HG03139 (cell line): ENCODE results near the gene MRLN.
"Not testable (repeated sequence)": the region's sequence is repeated elsewhere in the genome, so short reads cannot be mapped to it uniquely, and the experiment has no call there.

Source experiments
- ATAC-seq: cut with Tn5 transposase; IDR thresholded peaks from one replicate; pipeline ENCODE4 v1.9.1; 2021; ENCODE audit not compliant: unreplicated experiment

The MRLN gene

DNA sequence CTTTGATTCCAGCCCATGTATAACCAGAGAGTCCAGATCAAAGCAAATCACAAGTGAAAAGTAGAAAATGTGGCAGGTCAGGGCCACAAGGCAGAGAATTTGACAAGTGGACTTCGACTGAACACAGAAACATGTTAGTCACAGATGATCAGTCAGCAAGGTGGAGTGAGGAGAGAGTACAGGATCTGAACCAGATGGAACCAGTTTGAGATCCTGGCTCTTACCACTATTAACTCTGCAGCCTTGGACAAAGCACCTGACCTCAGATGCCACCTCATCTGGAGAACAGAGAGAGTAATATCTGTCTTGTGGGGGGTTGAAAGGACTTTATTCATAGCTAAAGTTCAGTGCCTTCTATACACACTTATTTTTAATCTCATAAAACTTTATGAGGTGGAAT is 4.4 kb downstream of the MRLN start:
- ATAC-seq = no peak

DNA sequence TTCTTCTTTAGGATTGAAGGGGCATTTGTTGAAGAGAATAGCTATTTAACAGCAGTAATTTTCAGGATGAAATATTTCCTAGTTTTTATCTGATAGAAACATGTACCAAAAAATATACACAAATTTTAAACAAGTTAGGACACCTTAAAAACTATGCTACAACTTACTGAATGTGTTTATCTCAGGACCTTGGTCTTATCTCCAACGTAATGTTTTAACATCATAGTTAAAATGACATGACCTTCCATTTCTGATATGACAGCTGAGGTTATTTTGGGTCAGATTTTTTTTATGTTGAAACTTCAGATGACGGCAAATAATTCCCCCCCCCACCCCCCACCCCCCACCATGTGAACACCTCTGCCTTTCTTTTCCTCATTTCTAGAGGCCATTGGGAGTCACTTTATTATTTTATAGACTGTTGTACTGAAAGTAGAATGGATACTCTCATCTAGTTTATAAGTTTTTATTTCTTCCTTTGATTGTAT is 8.0 kb downstream of the MRLN start:
- no peak for ATAC-seq

DNA sequence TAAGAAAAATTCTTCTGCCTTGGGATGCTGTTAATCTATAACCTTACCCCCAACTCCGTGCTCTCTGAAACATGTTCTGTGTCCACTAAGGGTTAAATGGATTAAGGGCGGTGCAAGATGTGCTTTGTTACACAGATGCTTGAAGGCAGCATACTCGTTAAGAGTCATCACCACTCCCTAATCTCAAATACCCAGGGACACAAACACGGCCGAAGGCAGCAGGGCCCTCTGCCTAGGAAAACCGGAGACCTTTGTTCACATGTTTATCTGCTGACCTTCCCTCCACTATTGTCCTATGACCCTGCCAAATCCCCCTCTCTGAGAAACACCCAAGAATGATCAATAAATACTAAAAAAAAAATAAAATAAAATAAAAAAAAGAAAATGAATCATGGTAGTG is 8.5 kb downstream of the MRLN start:
- ATAC-seq = not testable (repeated sequence)

DNA sequence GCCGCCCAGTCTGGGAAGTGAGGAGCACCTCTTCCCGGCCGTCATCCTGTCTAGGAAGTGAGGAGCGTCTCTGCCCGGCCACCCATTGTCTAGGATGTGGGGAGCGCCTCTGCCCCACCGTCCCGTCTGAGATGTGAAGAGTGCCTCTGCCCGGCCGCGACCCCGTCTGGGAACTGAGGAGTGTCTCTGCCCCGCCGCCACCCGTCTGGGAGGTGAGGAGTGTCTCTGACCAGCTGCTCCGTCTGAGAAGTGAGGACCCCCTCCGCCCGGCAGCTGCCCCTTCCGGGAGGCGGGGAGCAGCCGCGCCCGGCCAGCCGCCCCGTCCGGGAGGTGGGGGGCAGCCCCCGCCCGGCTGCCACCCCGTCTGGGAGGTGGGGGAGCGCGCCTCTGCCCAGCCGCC is 9.1 kb downstream of the MRLN start:
- ATAC-seq = not testable (repeated sequence)

DNA sequence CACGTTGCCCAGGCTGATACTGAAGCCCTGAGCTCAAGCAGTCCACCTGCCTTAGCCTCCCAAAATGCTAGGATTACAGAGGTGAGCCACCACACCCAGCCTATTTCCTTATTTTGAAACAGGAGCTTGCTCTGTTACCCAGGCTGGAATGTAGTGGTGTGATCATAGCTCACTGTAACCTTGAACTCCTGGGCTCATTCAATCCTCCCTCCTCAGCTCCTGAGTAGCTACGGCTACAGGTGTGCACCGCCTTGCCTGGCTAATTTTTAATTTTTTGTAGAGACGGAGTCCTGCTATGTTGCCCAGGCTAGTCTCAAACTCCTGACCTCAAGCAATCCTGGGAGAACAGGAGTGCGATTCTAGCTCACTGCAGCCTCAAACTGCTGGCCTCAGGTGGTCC is 11.7 kb downstream of the MRLN start:
- no peak for ATAC-seq

DNA sequence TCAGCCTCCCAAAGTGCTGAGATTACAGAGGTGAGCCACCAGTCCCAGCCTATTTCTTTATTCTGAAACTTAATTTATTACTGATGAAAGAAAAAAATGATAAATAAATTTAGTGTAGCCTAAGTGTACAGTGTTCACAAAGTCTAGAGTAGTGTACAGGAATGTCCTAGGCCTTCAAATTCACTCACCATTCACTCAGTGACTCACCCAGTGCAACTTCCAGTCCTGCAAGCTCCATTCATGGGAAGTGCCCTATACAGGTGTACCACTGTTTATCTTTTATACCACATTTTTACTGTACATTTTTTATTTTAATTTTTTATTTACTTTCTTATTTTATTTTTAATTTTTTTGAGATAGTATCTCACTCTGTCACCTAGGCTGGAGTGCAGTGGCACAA is 12.2 kb downstream of the MRLN start:
- ATAC-seq = no peak

DNA sequence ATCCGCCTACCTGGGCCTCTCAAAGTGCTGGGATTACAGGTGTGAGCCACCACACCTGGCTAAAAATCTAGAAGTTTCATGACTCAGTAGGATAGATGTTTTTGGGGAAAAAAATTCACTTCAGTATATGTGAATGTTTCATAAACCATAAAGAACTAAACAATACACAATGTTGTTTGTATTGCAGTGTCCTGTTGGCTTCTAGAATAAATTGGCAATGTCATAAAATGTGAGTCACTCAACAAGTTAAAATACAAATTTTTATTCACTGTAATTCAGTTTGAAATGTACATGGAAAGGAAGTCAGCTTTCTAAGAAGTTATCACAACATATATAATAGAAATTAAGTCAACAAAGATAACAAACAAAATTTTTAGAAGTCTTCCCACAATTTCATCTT is 16.5 kb downstream of the MRLN start:
- ATAC-seq = no peak

DNA sequence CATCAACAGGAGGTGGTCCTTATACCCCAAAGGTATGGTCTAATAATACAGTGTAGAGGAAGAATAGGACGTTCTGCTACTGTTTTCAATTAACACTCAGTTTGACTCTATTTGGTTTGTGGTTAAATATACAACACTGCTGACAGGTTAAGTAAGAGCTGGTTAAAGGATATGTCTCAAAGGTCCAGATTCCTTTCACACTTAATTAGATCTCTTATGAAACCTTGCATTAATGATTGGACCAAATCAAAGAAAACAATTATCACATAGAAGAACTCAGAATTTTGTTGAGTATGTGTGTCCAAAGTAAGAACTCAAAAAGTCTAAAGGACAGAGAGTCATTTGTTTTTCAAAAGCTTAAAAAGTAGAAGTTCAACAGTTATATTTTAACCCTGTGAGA is 18.0 kb downstream of the MRLN start:
- ATAC-seq = no peak

DNA sequence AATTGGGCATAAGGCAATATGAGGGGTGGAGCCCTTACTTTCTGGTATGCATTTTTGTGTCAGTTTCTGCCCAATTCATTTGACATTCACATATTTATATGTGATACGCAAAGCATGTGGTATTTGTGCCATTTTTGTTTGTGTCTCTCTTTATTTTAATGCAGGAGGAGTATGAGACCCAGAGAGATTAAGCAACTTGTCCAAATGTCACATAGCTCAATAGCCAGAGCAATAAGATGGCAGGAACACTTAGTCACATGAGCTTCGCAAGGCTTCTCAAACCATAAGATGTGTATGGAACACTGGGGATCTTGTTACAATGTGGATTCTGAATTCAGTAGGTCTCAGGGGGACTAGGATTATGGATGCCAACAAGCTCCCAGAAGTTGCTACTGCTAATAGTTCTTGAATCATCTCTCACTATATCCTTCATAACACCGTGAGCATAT is 19.2 kb downstream of the MRLN start:
- ATAC-seq = no peak

DNA sequence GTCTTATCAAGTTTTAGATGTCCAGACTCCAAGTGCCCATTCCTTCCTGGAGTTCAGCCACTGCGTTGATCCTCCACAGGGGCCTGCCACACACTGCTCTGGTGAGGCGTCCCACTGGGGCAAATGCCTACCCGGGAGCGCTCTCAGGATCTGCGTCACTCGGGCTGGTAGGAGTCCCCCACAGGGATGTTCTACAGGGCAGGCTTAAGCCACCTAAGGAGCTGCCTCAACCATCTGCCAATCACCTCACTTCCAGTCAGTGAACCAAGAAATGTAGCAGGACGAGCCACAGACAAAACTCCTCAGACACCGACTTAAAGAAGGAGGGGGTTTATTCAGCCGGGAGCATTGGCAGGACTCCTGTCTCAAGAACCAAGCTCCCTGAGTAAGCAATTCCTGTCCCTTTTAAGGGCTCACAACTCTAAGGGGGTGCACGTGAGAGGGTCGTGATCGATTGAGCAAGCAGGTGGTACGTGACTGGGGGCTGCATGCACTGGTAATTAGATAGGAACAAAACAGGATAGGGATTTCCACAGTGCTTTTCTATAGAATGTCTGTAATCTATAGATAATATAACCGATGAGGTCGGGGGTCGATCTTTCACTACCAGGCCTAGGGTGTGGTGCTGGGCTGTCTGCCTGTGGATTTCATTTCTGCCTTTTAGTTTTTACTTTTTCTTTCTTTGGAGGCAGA is 19.8 kb downstream of the MRLN start:
- ATAC-seq = not testable (repeated sequence)

DNA sequence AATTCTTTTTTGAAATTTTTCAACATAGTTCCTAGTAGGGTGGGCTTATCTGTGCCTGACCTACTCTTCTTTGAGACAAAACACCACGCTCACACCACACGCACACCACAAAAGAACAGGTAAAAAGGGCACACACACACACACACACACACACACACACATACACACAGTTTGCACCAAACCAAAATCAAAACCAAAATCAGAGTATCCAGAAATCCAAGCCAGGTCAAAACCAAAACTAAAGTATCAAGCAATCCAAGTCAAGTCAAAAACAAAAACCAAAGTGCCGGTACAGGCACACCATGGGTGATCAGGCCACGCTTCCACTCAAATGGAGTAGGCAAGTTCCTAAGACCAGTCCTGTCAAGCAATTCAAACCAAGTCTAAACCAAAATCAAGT is 20.4 kb downstream of the MRLN start:
- ATAC-seq = not testable (repeated sequence)

DNA sequence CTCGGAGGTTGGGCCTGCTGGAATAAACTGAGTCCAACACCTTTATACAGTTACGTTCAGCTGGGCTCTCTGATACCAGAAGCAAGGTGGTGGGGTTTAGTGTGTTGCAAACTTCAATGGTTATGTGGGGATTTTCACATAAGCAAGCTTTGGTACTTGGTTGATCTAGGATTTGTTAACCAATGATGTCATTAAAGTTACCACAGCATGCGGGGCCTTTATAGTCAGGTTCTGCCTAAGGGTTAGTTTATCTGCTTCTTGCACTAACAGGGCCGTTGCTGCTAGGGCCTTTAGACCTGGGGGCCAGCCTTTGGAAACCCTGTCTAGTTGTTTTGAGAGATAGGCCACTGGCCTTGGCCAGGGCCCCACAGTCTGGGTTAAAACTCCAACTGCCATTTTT is 24.1 kb downstream of the MRLN start:
- ATAC-seq = not testable (repeated sequence)

DNA sequence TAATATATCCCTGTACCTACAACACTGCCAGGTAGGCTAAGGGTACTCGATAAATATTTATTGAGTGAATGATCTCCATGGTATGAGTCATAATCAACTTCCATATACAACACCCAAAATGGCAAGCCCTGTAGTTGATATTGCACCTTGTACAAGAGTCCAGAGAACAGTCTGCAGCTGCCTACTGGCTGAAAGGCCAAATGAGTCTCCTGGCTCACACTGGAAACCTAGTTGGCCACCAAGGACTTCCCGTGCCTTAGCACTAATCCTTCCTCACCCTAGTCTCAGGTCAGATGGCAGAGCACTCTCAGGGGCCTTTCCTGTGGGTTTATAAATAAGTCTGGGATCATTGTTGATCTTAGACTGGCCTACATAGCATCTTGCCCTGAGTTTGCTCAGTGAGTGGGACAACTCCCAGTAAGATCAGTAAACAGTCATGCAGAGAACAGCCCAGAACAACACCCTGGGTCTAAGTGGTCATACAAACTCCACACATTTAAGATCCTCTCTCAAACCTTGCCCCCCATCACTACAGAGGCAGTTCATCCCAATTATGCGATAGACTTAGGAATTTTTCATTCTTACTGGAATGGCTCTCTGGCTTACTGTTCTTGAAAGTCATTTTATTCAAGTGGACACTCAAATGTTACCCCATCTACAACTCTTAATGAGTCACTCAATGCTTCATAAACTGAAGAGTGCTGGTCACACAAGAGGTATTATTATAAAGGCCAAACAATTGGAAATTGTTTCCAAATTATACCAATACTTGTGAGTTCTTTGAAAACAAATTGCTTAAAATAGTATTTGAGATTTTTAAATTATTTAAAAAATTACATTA is 28.9 kb downstream of the MRLN start:
- ATAC-seq = no peak

DNA sequence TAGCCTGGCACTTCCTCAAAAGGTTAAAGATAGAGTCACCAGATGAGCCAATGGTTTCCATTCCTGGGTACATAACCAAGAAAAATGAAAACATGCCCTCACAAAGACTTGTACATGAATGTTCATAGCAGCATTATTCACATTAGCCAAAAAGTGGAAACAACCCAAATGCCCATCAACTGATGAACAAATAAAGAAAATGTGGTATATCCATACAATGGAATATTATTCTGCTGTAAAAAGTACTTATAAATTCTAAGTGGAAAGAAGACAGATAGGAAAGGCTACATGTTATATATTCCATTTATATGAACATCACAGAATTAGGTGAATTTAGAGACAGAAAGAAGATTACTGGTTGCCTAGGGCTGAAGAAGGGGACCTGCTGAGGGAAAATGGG is 32.9 kb downstream of the MRLN start:
- ATAC-seq = no peak

DNA sequence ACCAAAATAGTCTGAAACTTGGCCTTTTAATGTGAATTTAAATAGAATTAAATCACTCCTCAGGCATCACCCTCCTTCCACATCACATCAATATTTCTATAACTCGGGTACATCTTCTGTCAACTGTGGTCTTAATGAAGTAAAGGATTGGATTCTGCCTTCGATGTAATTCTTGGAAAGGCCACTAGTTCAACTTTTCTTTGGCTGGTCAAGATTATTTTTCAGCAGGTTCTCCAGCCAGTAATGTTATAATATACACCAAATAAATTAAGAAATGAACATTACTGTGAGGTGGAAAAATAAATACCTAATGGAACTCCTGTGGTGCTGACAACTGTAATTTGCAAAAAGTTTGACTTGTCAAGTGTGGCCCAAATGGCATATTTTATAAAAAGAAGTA is 33.9 kb downstream of the MRLN start:
- no peak for ATAC-seq

DNA sequence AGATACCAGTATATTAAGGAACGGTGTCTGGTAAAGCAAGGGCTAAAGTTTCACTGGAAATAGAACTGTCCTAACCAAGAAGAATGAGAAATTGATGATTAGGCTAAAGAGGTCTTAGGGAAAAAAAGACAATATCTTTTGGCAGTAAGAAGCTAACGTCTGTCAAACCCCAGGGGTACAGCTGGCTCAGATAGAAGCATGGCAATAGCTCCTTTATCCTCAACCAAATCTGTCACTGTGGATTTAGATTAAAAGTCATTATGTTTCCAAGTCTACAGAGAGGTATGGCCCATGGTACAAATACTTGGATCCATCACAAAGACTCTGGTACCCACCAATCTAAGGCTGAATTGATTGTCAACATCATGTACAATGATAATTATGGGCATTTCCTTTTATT is 35.0 kb downstream of the MRLN start:
- ATAC-seq = no peak

DNA sequence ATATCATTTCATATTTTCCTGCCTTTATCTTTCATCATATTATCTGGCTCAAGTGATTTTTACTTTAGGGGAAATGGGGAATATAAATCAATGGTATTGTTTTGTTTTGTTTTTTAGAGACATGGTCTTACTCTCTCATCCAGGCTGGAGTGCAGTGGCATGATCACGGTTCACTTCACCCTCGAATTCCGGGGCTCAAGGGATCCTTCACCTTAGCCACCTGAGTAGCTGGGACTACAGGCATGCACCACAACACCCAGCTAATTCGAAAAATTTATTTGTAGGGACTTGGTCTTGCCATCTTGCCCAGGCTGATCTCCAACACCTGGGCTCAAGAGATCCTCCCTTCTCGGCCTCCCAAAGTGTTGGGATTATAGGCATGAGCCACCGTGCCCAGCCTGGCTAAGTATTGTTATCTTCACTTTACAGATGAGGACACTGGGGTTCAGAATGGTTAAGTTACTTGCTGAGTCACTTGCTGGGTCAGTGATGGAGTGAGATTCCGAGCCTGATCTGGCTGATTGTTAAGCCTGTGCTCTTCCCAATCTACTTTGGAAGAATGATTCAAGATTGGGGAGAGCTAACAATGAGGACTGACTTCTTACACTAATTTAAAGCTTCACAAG is 39.9 kb downstream of the MRLN start:
- no peak for ATAC-seq

DNA sequence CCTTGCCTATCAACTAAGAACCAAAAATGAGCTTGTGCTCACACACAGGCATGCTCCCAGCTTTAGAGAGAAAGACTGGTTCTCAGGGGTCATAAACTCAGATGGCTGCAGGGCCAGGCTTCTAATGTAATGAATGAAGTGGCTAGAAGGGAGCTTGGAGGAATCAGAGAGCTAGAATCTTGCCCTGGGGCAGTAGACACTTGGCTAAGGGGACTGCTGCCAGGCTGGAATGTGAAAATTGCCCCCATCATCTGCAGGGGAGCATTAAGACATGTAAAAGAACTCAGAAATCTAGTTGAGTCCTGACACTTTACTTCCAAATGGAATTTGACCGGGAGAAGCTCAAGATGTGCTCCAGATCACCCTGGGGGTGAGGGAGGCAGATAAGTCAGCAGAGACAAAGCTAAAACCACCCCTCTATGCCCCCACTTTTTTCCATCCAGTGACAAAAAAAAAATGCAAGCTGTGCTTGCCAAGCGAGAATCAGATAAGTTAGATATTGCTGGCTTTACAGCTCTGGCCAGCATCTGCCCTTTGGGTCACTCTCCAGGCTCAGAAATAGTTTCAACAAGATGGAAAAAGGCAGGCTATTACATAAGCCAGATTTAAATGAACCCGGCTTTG is 41.3 kb downstream of the MRLN start:
- no peak for ATAC-seq

DNA sequence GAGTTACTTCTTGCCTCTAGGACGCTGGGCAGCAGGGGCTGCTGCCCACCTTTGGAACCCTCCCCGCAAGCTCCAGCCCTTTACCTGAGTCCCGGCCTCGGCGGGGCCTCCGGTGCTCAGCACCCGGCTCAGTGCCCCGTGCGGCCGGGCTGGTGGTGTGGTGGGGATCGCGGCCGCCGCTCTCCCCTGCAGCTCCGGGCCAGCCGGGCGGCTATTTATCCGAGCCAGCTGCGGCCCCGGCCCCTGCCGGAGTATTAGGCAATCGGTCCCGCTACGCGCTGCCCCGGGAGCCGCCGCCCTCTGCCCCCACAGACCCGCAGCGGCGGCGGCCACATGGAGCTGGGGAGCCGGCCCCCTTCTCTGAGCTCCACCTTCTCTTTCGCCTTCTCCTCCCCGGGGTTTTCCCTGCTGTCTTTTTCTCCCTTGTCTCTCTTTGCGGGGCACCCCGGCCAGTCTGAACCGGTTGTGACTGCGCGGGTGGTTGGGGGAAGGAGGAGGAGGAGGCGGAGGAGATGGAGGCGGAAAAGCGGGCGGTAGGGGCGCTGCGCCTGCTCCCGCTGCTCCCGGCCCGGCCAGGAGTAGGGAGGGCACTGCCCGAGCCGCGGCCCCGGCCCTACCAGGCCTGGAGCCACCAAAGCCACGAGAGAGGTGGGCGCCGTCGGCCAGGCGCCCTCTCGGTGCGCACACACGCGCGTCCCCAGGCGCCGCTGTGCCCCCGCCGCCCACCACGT is 43.7 kb downstream of the MRLN start, which contains the start of gene SLC16A9:
SLC16A9 (minus strand) TSS at position 456 of the 731 bp plus-strand sequence. CDS start 25,559 bp downstream, outside the sequence.
- peak; percentile 71 for ATAC-seq

DNA sequence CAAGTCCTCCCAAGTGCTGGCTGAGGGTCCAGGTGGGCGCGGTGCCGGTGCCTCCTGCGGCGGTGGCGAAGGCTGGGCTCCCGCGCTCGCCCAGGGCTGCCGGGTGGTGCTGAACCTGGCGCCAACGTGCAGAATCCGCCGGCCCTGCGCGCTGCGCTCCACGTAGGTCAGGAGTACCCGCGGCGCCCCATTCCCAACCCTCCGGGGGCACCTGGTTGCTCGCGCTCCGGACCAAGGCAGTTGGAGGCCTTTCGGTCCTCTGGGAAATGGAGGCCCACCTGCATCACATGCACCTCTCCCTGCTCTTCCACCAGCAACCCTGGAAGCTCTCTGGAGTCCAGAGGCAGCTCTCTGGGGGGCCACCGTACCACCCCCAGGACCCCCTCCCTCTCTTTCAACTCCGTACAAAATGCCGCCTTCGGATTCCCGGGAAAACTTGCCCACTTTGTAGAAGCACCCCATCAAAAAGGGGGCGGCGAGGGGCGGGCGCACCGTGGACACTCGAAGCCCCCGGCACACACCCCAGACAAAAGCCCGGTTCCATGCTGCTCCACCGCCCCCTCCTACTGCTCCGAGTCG is 44.4 kb downstream of the MRLN start:
- no peak for ATAC-seq
